DND-41 (cell line): Measurements from ENCODE around the gene FAM174C.
A peak's percentile ranks its signal among the peaks of the same experiment; 100 is the strongest.

Experiments used
- ATAC-seq: fragments of 200-7000 bp; cut with Tn5 transposase; 3 replicates; pipeline ENCODE4 v1.9.1; 2021; ENCODE audit warnings: low read depth; ENCODE audit not compliant: insufficient read depth
- DNase-seq: peaks from one replicate; pipeline ENCODE4 v3.0.0-alpha.2; 2020
- H2AFZ ChIP-seq: 2 replicates; pipeline ENCODE4 v1.6.0; 2012; ENCODE audit warnings: low read depth, low read length
- H3K27ac ChIP-seq: 2 replicates; pipeline ENCODE4 v1.5.1; 2012; ENCODE audit warnings: low read length, inconsistent platforms
- H3K27me3 ChIP-seq: fragments of 200-600 bp; sonication (generic); 2 replicates; pipeline ENCODE4 v1.6.0; 2012; ENCODE audit warnings: low read length, mild to moderate bottlenecking, inconsistent platforms; ENCODE audit not compliant: insufficient read depth, poor library complexity
- H3K36me3 ChIP-seq: 2 replicates; pipeline ENCODE4 v1.5.1; 2012; ENCODE audit warnings: low read length, inconsistent platforms; ENCODE audit not compliant: insufficient read depth
- H3K4me1 ChIP-seq: 2 replicates; pipeline ENCODE4 v1.5.1; 2012; ENCODE audit warnings: mild to moderate bottlenecking, low read length; ENCODE audit not compliant: insufficient read depth
- H3K4me2 ChIP-seq: 2 replicates; pipeline ENCODE4 v1.6.0; 2012; ENCODE audit warnings: mild to moderate bottlenecking, moderate library complexity, low read length, inconsistent platforms; ENCODE audit not compliant: insufficient read depth
- H3K4me3 ChIP-seq, 2 experiments: fragments of 200-600 bp in 1 of 2; shearing (Covaris generic) in 1 of 2; 2 replicates each; pipeline ENCODE4 v1.5.1; 2012 to 2016; ENCODE audit warnings: inconsistent platforms in 2 of 2, low read length in 2 of 2, mild to moderate bottlenecking in 2 of 2, low read depth in 1 of 2, moderate library complexity in 1 of 2
- H3K79me2 ChIP-seq: 2 replicates; pipeline ENCODE4 v1.6.0; 2012; ENCODE audit warnings: low read length, inconsistent platforms; ENCODE audit not compliant: insufficient read depth
- H3K9ac ChIP-seq: 2 replicates; pipeline ENCODE4 v1.6.0; 2012; ENCODE audit warnings: low read depth, mild to moderate bottlenecking, inconsistent platforms, low read length, moderate library complexity
- H3K9me3 ChIP-seq: 2 replicates; pipeline ENCODE4 v1.5.1; 2012; ENCODE audit warnings: low read length, moderate library complexity, mild to moderate bottlenecking, inconsistent platforms; ENCODE audit not compliant: insufficient read depth, severe bottlenecking
- H4K20me1 ChIP-seq: 2 replicates; pipeline ENCODE4 v1.6.0; 2012; ENCODE audit warnings: low read length; ENCODE audit not compliant: insufficient read depth
- EZH2 ChIP-seq: IDR thresholded peaks from 3 replicates; pipeline ENCODE4 v1.6.1; 2012; ENCODE audit warnings: borderline replicate concordance, low read depth, mild to moderate bottlenecking, moderate library complexity, low read length, inconsistent platforms; ENCODE audit not compliant: severe bottlenecking
- TF ChIP-seq, protein P1 (sequence below): IDR thresholded peaks from 2 replicates; pipeline ENCODE4 v1.5.1; 2012; ENCODE audit warnings: borderline replicate concordance, low read length, moderate library complexity, mild to moderate bottlenecking; ENCODE audit not compliant: poor library complexity, severe bottlenecking; ENCODE audit errors: extremely low read depth

The FAM174C gene

GRCh38 chr19:1267477-1268225 is 7.7 kb upstream of the FAM174C start:
- Histone ChIP-seq H3K79me2 (peaks cover 35% of the 10 kb centered on the region), H2AFZ (no peak overlapping the region)
- no peak for DNase-seq

DNA sequence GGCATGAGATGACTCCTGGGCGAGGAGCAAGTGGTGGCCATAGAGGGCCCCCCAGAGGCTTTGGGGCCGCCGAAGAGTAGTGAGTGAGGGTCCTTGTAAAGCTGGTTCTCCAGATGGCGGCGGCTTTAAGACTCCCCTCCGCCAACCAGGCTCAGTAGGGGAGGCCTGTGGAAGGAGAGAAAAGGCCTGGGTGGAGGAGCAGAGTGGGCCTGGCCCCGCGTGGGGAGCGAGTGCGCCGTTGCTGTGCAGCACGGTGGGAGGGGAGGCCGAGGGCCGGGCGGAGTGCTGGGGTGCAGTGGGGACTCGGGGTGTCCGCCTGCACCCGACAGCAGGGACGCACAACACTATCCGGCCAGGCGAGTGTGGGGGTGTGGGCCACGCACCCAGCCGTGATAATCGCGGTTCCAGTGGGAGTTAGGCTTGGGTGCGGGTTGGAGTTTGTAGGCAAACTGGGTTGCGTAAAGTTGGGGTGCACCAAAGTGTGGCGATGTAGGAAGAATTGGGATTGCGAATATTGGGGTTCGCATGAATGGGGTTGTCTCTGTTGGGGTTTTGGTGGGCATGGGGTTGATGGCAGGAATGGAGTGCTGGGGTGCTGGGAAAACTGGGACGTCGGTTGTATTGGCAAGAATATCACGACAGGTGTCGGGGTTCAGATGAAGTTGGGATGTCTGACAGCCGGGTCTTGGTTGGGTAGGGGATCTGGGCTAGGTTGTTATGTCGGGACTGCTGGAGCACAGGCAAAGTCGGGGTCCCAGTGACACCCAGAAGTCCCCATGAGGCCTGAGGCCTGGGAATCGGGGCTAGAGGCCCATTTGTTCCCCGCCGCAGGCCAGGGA is 6.9 kb upstream of the FAM174C start:
- peak overlapping the region; percentile 90 for H3K9ac ChIP-seq
- TF ChIP-seq EZH2: no peak
- TF ChIP-seq, protein P1, sequence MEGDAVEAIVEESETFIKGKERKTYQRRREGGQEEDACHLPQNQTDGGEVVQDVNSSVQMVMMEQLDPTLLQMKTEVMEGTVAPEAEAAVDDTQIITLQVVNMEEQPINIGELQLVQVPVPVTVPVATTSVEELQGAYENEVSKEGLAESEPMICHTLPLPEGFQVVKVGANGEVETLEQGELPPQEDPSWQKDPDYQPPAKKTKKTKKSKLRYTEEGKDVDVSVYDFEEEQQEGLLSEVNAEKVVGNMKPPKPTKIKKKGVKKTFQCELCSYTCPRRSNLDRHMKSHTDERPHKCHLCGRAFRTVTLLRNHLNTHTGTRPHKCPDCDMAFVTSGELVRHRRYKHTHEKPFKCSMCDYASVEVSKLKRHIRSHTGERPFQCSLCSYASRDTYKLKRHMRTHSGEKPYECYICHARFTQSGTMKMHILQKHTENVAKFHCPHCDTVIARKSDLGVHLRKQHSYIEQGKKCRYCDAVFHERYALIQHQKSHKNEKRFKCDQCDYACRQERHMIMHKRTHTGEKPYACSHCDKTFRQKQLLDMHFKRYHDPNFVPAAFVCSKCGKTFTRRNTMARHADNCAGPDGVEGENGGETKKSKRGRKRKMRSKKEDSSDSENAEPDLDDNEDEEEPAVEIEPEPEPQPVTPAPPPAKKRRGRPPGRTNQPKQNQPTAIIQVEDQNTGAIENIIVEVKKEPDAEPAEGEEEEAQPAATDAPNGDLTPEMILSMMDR: no peak
- peak overlapping the region; percentile 32; the same call in 1 of the 2 replicates for H2AFZ ChIP-seq
- DNase-seq (no peak), ATAC-seq (no peak)
- H3K9me3 ChIP-seq: no peaks in the 10 kb centered on the region
- peaks cover 39% of the 10 kb centered on the region for H3K36me3 ChIP-seq
- peak overlapping the region; percentile 54 for H3K27ac ChIP-seq
- peaks cover 39% of the 10 kb centered on the region for H4K20me1 ChIP-seq
- H3K79me2 ChIP-seq: peaks cover 43% of the 10 kb centered on the region
- peak overlapping the region; percentile 67 for H3K4me2 ChIP-seq
- H3K4me3 ChIP-seq: peak overlapping the region in 1 of 2 experiments; percentile 48; a peak in 2 of 4 replicates
- peaks cover 61% of the 10 kb centered on the region for H3K4me1 ChIP-seq
- peaks cover 4% of the 10 kb centered on the region for H3K27me3 ChIP-seq

More at GRCh38 chr19:1267477-1268225, 7.7 kb upstream of the FAM174C start:
- H3K9ac ChIP-seq: no peak overlapping the region
- no peaks in the 10 kb centered on the region for H3K9me3 ChIP-seq
- H3K36me3 ChIP-seq: peaks cover 31% of the 10 kb centered on the region
- no peak overlapping the region for H3K27ac ChIP-seq
- peak overlapping the region; percentile 72 for H3K4me2 ChIP-seq
- no peak for ATAC-seq
- H3K27me3 ChIP-seq: peaks cover 4% of the 10 kb centered on the region
- peaks cover 53% of the 10 kb centered on the region for H3K4me1 ChIP-seq
- H4K20me1 ChIP-seq: peaks cover 31% of the 10 kb centered on the region
- H3K4me3 ChIP-seq: no peak overlapping the region; a peak in 1 of 4 replicates
- TF ChIP-seq, protein P1: no peak
- no peak for TF ChIP-seq EZH2

DNA sequence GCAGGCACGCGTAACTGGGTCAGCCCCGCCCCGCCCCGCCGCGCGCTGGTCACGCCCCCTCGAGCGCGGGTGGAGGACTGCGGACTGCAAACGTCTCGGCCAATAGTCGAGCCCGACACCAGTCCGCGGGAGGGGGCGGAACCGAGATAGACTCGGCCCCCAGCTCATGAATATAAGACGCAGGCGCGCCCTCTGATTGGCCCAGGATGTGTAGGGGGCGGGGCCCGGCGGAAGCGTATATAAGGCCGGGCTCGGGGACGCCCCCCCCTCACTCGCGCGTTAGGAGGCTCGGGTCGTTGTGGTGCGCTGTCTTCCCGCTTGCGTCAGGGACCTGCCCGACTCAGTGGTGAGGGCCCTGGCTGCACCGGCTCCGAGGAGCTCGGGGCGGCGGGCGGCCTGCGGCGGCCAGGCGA is 6.3 kb upstream of the FAM174C start, which contains the start of gene CIRBP:
Gene CIRBP, plus strand, starts transcription at position 268 of the 413 bp plus-strand sequence. CDS start 1,602 bp downstream, outside the sequence.
- peak; percentile 84 for ATAC-seq

More for the DNA sequence above, 6.3 kb upstream of the FAM174C start, which contains the start of gene CIRBP:
- TF ChIP-seq, protein P1: no peak
- no peak for TF ChIP-seq EZH2
- H3K36me3 ChIP-seq: peaks cover 46% of the 10 kb centered on the region
- H3K4me3 ChIP-seq: peak within 1 kb of the TSS; percentile 79 to 95; a peak in 3 of 4 replicates
- peak within 1 kb of the TSS; percentile 83 for H3K4me2 ChIP-seq
- H3K27me3 ChIP-seq: peaks cover 4% of the 10 kb centered on the region
- peak within 1 kb of the TSS; percentile 32; the same call in 1 of the 2 replicates for H2AFZ ChIP-seq
- peaks cover 67% of the 10 kb centered on the region for H3K4me1 ChIP-seq
- peak within 1 kb of the TSS; percentile 90 for H3K9ac ChIP-seq
- no peaks in the 10 kb centered on the region for H3K9me3 ChIP-seq
- H3K79me2 ChIP-seq: peaks cover 49% of the 10 kb centered on the region
- H3K27ac ChIP-seq: peak within 1 kb of the TSS; percentile 92
- DNase-seq: peak; percentile 100
- H4K20me1 ChIP-seq: peaks cover 45% of the 10 kb centered on the region
